IMR-90 (cell line): ENCODE measurements around the gene PRPF8. TPM values are rescaled to one million over a fixed set of nuclear protein-coding genes. Genes with fewer than 3 reads are reported as not detected.

ENCODE experiments used
- ELK1 ChIP-seq: fragments of 150-350 bp; IDR thresholded peaks from 2 replicates; pipeline ENCODE4 v1.6.1; 2016; ENCODE audit warnings: low read depth, mild to moderate bottlenecking, low read length, moderate library complexity, borderline replicate concordance
- polyA plus RNA-seq, 3 experiments: library from polyadenylated mRNA; depleted of rRNA; stranded (reverse); fragments of >200 nt; gene quantifications; 2 replicates each; pipeline ENCODE4 v1.2.3, GENCODE V29; 2012; ENCODE audit warnings: low replicate concordance in 1 of 3
- total RNA-seq: library from RNA; depleted of rRNA; stranded (reverse); fragments of >200 nt; gene quantifications from 2 replicates; pipeline ENCODE4 v1.2.3, GENCODE V29; 2012

Gene PRPF8
- total and polyA plus RNA-seq, 2 of the 4 experiments (the other 2 are of a cell fraction): 141 to 160 TPM

DNA sequence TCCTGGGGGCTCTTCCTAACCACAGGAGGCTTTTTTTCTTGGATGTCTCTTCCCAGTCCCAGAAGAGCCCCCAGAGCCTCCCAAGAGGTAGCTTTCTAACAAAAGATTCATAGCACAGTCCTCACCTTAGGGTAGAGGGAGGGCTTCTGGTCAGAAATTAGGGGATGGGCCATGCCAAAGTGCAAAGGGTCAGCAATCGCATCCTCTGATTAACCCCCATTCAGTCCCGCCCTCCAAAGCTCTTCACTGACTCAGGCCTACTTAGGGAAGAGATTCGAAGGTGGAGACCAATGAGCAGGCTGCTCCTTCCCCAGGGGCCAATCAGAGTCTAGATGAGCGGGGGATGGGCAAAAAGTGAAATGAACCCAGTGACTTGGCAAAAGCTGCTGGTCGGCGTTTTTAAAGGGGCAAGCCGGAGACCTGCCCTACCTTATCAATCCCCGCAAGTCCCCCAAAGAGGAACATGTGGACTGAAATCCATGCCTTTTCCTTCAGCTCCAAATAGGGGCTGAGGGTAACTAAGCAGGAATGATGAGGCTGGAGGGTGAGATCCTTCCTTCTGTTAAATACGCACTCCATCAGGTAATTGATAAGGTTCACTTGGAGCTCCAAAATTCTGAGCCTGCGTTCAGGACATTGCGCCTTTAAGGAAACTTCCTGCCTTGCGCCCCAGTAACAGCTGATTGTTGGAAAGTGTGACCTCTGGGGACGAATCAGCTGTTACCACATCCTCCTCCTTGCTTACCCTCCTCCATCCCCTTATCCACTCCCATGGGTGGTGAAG is 32.4 kb upstream of the PRPF8 start (continued):
- TF ChIP-seq ELK1: no peak
